SK-N-SH (cell line): ENCODE results near the gene SLC25A46. TPM values are rescaled to one million over a fixed set of nuclear protein-coding genes. Genes with fewer than 3 reads are reported as not detected.

Source experiments
- CTCF ChIA-PET: fragments of 300-600, 350-600 bp; formaldehyde crosslinking; extraction: SDS; loops from one replicate; lab custom pipeline; 2021; lab: Yijun Ruan, JAX
- POLR2A ChIA-PET: fragments of 350-600 bp; sonication (Branson Sonifier 250); formaldehyde crosslinking; extraction: SDS; loops from one replicate; lab custom pipeline; 2020; ENCODE audit warnings: antibody characterized with exemption, inconsistent platforms; lab: Yijun Ruan, JAX
- DNase-seq: peaks from one replicate; pipeline ENCODE4 v3.0.0; 2012
- H2AFZ ChIP-seq: fragments of 200-600 bp; sonication (generic); 2 replicates; pipeline ENCODE4 v1.8.1; 2016; ENCODE audit warnings: antibody characterized with exemption, mild to moderate bottlenecking, low read depth
- H3F3A ChIP-seq: fragments of 200-600 bp; sonication (generic); replicated peaks from 2 replicates; pipeline ENCODE3; 2016; ENCODE audit warnings: antibody characterized with exemption, mild to moderate bottlenecking; ENCODE audit not compliant: insufficient read depth
- H3K27ac ChIP-seq, 2 experiments: fragments of 200-500 bp in 1 of 2; fragments of 200-600 bp in 1 of 2; sonication (Bioruptor generic) in 1 of 2; sonication (generic), shearing (Covaris generic) in 1 of 2; 2 replicates each; pipeline versions ENCODE4 v1.5.1 to v1.6.1; 2014 to 2016; ENCODE audit warnings: low read depth in 2 of 2, inconsistent platforms in 1 of 2, low read length in 1 of 2, mild to moderate bottlenecking in 1 of 2, mixed read lengths in 1 of 2
- H3K27me3 ChIP-seq: fragments of 200-600 bp; sonication (generic), shearing (Covaris generic); 2 replicates; pipeline ENCODE4 v1.6.1; 2016; ENCODE audit warnings: mixed run types; ENCODE audit not compliant: insufficient read depth
- H3K36me3 ChIP-seq, 2 experiments: fragments of 200-500 bp in 1 of 2; fragments of 200-600 bp in 1 of 2; sonication (Bioruptor generic) in 1 of 2; sonication (generic) in 1 of 2; replicated peaks in 1 of 2; 2 replicates each; pipeline versions ENCODE3 to v1.5.1; 2014 to 2016; ENCODE audit warnings: low read length in 1 of 2, mild to moderate bottlenecking in 1 of 2; ENCODE audit not compliant: insufficient read depth in 2 of 2, control insufficient read depth in 1 of 2
- H3K4me1 ChIP-seq, 2 experiments: fragments of 200-500 bp in 1 of 2; fragments of 200-600 bp in 1 of 2; sonication (Bioruptor generic) in 1 of 2; sonication (generic), shearing (Covaris generic) in 1 of 2; 2 replicates each; pipeline versions ENCODE4 v1.5.1 to v1.6.1; 2014 to 2016; ENCODE audit warnings: low read depth in 1 of 2, low read length in 1 of 2, mixed run types in 1 of 2; ENCODE audit not compliant: insufficient read depth in 2 of 2, control insufficient read depth in 1 of 2
- H3K4me2 ChIP-seq: fragments of 200-600 bp; sonication (generic), shearing (Covaris generic); 2 replicates; pipeline ENCODE4 v1.6.1; 2017; ENCODE audit warnings: mixed run types
- H3K4me3 ChIP-seq, 2 experiments: fragments of 200-500 bp in 1 of 2; fragments of 200-600 bp in 1 of 2; sonication (Bioruptor generic) in 1 of 2; sonication (generic), shearing (Covaris generic) in 1 of 2; 2 replicates each; pipeline versions ENCODE4 v1.5.1 to v1.8.1; 2014 to 2016; ENCODE audit warnings: low read depth in 2 of 2, inconsistent platforms in 1 of 2, low read length in 1 of 2, mild to moderate bottlenecking in 1 of 2, mixed read lengths in 1 of 2, moderate library complexity in 1 of 2
- H3K79me2 ChIP-seq: fragments of 200-600 bp; sonication (generic); 2 replicates; pipeline ENCODE4 v1.8.1; 2017; ENCODE audit warnings: mild to moderate bottlenecking; ENCODE audit not compliant: insufficient read depth
- H3K9ac ChIP-seq: fragments of 200-600 bp; sonication (generic); 2 replicates; pipeline ENCODE4 v1.6.1; 2017; ENCODE audit warnings: mixed run types
- H3K9me2 ChIP-seq: fragments of 200-600 bp; sonication (generic); 2 replicates; pipeline ENCODE4 v1.6.1; 2017; ENCODE audit warnings: mixed run types
- H3K9me3 ChIP-seq: fragments of 200-600 bp; sonication (generic); 2 replicates; pipeline ENCODE4 v1.6.1; 2017; ENCODE audit warnings: mixed run types, mild to moderate bottlenecking, moderate library complexity
- H4K20me1 ChIP-seq: fragments of 200-600 bp; sonication (generic); 2 replicates; pipeline ENCODE4 v1.6.1; 2017; ENCODE audit warnings: mild to moderate bottlenecking, mixed run types; ENCODE audit not compliant: insufficient read depth
- CHD2 ChIP-seq: fragments of 150-350 bp; IDR thresholded peaks from 2 replicates; pipeline ENCODE4 v1.6.1; 2018; ENCODE audit warnings: low read length; ENCODE audit not compliant: partially characterized antibody
- CTCF ChIP-seq: fragments of 200-600 bp; sonication (generic); IDR thresholded peaks from 2 replicates; pipeline ENCODE4 v1.6.1; 2017; ENCODE audit warnings: antibody characterized with exemption, mild to moderate bottlenecking, moderate library complexity
- ELF1 ChIP-seq: IDR thresholded peaks from 2 replicates; pipeline ENCODE4 v1.4.0; 2012
- FOSL2 ChIP-seq: IDR thresholded peaks from 2 replicates; pipeline ENCODE4 v1.4.0; 2012; ENCODE audit warnings: low read depth, mild to moderate bottlenecking, moderate library complexity, borderline replicate concordance
- GABPA ChIP-seq: IDR thresholded peaks from 2 replicates; pipeline ENCODE4 v1.4.0; 2012; ENCODE audit warnings: low read depth, mild to moderate bottlenecking
- GATA2 ChIP-seq: sonication (generic); formaldehyde crosslinking; IDR thresholded peaks from 2 replicates; pipeline ENCODE4 v1.5.0; 2020; ENCODE audit warnings: mild to moderate bottlenecking, missing genetic modification reagents
- IRF3 ChIP-seq: fragments of 150-350 bp; IDR thresholded peaks from 2 replicates; pipeline ENCODE4 v1.6.1; 2016; ENCODE audit warnings: mild to moderate bottlenecking, low read depth, low read length
- JUND ChIP-seq: IDR thresholded peaks from 2 replicates; pipeline ENCODE4 v1.4.0; 2012
- MAX ChIP-seq: IDR thresholded peaks from 2 replicates; pipeline ENCODE4 v1.4.0; 2012; ENCODE audit warnings: low read depth
- MXI1 ChIP-seq: IDR thresholded peaks from 2 replicates; pipeline ENCODE4 v1.6.1; 2012; ENCODE audit warnings: mild to moderate bottlenecking, low read depth, low read length, improper control_type of control experiment
- NRF1 ChIP-seq: IDR thresholded peaks from 2 replicates; pipeline ENCODE4 v1.6.1; 2012; ENCODE audit warnings: low read depth, mild to moderate bottlenecking, low read length
- PBX3 ChIP-seq: IDR thresholded peaks from 2 replicates; pipeline ENCODE4; 2012
- POLR2AphosphoS5 ChIP-seq: IDR thresholded peaks from 2 replicates; pipeline ENCODE4 v1.6.1; 2012; ENCODE audit warnings: low read depth, low read length
- RCOR1 ChIP-seq: fragments of 150-350 bp; IDR thresholded peaks from 2 replicates; pipeline ENCODE4 v1.6.1; 2017; ENCODE audit warnings: antibody characterized with exemption, low read length
- RFX5 ChIP-seq: IDR thresholded peaks from 2 replicates; pipeline ENCODE4 v1.6.1; 2012; ENCODE audit warnings: mild to moderate bottlenecking, improper control_type of control experiment, low read length
- RXRA ChIP-seq: IDR thresholded peaks from 2 replicates; pipeline ENCODE4 v1.4.0; 2012; ENCODE audit warnings: low read depth, mild to moderate bottlenecking, borderline replicate concordance
- TCF12 ChIP-seq: IDR thresholded peaks from 2 replicates; pipeline ENCODE4 v1.4.0; 2012
- TEAD4 ChIP-seq: IDR thresholded peaks from 2 replicates; pipeline ENCODE4 v1.4.0; 2012; ENCODE audit warnings: mild to moderate bottlenecking, borderline replicate concordance; ENCODE audit not compliant: insufficient read depth
- USF2 ChIP-seq: fragments of 150-350 bp; IDR thresholded peaks from 2 replicates; pipeline ENCODE4 v1.6.1; 2017; ENCODE audit warnings: antibody characterized with exemption, low read length, low read depth, borderline replicate concordance
- ZBTB33 ChIP-seq: IDR thresholded peaks from 2 replicates; pipeline ENCODE4 v1.4.0; 2012; ENCODE audit warnings: low read depth, borderline replicate concordance
- WGBS: methylation state at CpG from one replicate; pipeline ENCODE4 v1.1.6; 2017; ENCODE audit warnings: low lambda C conversion rate; 5-methylcytosine and 5-hydroxymethylcytosine counted together
- polyA plus RNA-seq, 3 experiments: library from polyadenylated mRNA; depleted of rRNA; stranded (reverse); fragments of >200 nt; gene quantifications; 2 replicates each; pipeline ENCODE4 v1.2.3, GENCODE V29; 2012

The SLC25A46 gene
- polyA plus RNA-seq, 1 of the 3 experiments (the other 2 are of a cell fraction) = 15.7 TPM

- DNase-seq = no peak
- WGBS = 0% methylated on average over 1 of the region's 1 CpG
- Histone ChIP-seq H3K9me3 (peaks cover 7% of the 10 kb centered on the region; the same call in 1 of the 2 replicates), H3K9me2 (no peaks in the 10 kb centered on the region), H3K4me2 (no peak overlapping the region), H3K9ac (no peak overlapping the region), H3K4me1 (no peaks in the 10 kb centered on the region), H4K20me1 (no peaks in the 10 kb centered on the region), H3K4me3 (no peak overlapping the region), H3F3A (no peaks in the 10 kb centered on the region), H3K27ac (no peak overlapping the region), H3K36me3 (peaks cover 0 to 4% of the 10 kb centered on the region in 2 experiments), H3K79me2 (no peaks in the 10 kb centered on the region), H2AFZ (no peak overlapping the region), H3K27me3 (no peaks in the 10 kb centered on the region)
- no peak for TF ChIP-seq ZBTB33
- TF ChIP-seq CHD2 = no peak
- TF ChIP-seq USF2 = no peak
- no peak for TF ChIP-seq CTCF
- no peak for TF ChIP-seq GATA2 (CRISPR knock-in tag)
- no peak for TF ChIP-seq JUND
- TF ChIP-seq POLR2AphosphoS5 = no peak
- no peak for TF ChIP-seq RCOR1
- TF ChIP-seq FOSL2 = no peak
- TF ChIP-seq MXI1 = no peak
- TF ChIP-seq RFX5 = no peak
- TF ChIP-seq NRF1 = no peak
- TF ChIP-seq GABPA = no peak
- TF ChIP-seq ELF1 = no peak
- no peak for TF ChIP-seq TCF12
- TF ChIP-seq TEAD4 = no peak
- no peak for TF ChIP-seq PBX3
- TF ChIP-seq MAX = no peak
- TF ChIP-seq IRF3 = no peak
- TF ChIP-seq RXRA = no peak
- ChIA-PET POLR2A (no interaction called here), CTCF (no interaction called here)
These were observed 64.9 kb downstream of the SLC25A46 start for GRCh38 chr5:110803467-110804326.
